ENCODE data around the gene LIF.
"Not testable (repeated sequence)": the region's sequence is repeated elsewhere in the genome, so short reads cannot be mapped to it uniquely, and the experiment has no call there.

The LIF gene

DNA sequence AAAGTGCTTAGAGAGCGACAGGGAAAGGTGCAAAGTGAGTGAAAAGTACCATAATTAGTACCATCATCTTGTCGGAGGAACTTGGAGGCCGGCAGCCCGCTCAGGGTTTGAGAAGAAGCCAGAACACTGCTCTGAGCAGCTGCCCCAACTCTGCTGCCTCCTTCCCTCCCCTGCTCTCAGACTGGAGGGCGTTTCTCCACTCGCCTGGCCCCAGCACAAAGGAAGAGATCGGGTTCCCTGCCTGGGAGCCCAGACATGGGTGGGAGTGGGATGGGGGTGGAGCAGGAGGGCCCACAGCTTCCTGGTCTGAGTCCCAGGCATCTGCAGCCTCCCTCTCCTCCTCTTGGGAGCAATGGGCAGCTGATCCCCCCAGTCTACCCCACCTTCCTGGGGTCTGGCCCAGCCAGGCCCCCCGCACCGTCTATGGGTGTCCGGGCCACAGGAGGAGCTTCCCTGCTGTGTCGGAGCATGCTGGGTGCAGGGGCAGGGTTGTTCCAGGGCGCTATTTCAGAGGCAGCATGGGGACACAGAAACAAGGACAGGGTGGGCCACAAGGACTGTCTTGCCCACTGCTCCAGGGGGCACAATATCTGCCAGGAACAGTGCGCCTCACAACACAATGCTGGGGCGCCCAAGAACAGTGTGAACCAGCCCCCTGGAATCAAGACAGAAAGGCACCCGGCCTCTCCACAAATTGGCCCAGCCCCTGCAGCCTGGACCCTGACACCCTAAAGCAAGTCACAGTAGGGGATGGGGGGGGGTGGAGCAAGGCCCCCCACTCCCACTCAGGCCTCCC lies 4.8 kb downstream of the LIF start:
- DNase-seq: no peak

DNA sequence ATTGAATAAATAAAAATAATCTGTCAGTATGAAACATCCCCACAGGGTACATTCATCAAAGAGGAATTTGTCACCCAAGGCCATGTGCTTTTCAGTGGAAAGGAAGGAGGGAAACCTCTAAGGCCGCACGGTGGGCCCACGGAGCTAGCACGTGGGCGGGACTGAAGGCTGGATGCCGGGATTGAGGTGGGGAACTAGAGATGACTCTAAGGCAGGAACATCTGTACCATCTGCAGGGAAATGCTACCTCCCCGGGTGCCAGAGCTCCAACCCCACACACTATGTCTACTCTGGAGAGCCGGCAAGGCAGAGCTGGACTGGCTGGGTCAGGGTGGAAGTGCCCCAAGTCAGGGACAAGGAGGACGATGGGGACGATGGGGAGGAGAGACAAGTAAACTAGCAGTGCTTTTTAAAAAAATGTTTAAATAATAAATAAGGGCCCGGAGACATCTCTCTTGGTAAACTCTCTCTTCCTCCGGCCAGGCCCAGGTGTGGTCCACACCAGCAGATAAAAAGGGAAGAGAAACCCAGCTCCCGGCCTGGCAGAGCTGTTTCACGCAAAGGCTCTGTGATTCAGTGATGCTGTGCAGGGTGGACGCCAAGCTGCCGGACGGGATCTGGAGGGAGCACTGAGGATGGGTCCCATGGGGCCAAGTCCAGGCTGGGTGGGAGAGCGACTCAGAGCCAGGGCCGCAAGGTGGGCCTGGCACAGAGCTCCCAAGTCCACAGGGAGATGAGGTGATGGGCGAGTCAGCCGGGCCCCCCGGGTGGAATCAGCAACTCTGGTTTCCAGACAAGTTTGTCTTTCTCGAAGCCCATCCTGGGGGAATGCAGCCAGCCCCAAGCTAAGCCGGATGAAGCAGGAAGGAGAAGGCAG lies 5.8 kb downstream of the LIF start:
- no peak for DNase-seq

DNA sequence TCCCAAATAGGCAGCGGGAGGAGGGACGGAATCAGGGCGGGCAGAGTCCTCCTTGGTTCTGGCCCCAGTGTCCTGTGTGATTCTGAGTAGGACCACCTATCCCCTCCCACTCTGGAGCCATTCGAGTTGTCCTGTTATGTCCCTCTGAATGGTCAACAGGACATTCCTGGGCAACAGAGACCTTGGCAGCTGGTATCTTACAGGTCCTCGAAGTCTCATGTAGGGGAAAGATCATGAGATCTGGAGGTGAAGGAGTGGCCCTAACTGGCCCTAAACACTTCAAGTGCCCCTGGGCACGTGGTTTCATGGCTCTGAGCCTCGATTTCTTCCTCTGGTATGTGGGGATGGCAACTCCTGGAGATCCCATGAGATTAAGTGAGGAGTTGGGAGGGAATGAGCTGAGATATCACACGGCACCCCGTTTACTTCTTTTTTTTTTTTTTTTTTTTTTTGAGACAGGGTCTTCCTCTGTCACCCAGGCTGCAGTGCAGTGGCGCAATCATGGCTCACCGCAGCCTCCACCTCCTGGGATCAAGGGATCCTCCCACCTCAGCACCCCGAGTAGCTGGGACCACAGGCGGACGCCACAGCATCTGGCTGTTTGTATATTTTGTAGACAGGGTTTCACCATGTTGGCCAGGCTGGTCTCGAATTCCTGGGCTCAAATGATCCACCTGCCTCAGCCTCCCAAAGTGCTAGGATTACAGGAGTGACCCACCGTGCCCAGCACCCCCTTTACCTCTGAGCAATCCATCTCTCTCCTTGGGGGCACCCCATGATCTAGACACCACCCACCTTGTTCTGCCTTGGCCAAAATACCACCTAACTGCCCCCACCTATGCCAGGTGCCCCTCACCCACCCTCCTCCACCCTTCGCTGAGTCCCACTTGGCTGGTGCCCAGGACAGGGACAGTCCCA lies 6.8 kb downstream of the LIF start:
- DNase-seq: no peak

DNA sequence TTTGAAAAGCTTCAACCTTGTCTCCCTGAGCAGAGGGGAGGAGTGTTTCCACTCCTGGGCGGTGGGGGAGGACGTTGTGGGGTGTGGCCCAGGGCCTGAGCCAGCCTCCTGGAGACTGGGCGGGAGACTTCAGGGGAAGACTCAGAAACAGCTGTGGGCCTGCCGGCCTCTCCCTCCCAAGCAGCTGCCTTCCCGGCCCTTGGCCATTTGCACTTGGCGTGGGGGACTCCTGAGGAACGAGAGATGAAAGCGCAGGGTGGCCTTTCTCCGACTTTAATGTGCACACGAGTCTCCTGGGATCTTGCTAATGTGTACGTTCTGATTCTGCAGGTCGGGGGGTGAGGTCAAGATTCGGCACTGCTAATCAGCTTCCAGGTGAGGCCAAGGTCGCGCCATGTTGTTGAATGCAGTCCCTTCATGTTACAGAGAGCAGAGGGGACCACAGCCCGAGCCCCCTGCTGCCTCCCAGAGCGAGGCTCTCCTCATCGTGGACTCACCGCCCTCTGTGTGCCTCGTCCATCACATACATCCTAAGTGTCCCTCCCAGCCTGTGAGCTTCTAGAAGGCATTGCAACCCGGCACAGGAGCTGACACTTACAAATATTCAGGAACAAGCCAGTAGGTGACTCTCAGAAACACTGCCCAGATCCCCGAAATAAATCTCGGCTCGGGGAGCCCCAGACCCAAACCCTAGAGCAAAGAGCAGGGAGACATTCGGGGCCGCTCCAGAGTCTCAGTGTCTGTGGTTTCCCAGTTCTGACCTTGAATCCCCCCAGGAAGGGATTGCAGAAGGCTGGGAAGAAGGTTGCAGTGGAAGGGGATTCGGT lies 7.7 kb downstream of the LIF start:
- DNase-seq: no peak

GRCh38 chr22:30238136-30238535 lies 8.4 kb downstream of the LIF start:
- DNase-seq: no peak

GRCh38 chr22:30236875-30237274 lies 9.7 kb downstream of the LIF start:
- DNase-seq: no peak

DNA sequence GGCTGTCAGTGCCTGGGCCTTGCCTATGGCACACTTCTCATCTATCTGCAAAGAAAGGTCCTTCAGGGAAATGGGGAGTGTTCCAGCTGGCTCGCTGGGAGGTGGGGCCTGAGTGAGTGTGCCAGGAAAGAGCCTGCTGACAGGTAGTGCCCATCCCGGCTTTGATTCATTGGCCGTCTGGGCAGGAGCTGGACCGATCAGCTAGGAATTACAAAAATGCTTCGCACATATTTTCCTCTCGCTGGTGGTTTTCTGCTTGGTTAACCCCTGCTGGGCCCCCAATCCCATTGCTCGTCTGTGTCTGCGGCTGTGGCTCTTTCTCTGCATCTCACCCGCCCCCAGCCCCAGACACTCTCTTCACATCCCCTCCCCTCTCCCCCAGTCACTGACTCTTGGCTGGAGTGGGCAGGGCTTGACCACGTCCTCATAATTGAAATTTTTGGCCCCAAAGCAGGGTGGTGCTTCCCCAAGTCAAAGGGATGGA lies 10.8 kb downstream of the LIF start:
- no peak for DNase-seq

GRCh38 chr22:30234786-30235470 lies 11.6 kb downstream of the LIF start:
- no peak for DNase-seq

DNA sequence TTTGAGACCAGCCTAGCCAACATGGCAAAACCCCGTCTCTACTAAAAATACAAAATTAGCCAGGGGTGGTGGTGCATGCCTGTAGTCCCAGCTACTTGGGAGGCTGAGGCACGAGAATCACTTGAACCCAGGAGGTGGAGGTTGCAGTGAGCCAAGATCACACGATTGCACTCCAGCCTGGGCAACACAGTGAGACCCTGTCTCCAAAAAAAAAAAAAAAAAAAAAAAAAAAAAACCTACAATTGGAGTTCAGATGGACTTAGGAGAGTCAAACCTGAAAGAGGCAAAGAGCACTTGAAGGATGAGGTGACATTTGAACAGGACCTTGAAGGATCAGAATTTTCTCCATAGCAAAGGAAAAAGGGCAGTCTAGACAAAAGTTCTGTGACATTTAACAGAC lies 12.2 kb downstream of the LIF start:
- DNase-seq: not testable (repeated sequence)

DNA sequence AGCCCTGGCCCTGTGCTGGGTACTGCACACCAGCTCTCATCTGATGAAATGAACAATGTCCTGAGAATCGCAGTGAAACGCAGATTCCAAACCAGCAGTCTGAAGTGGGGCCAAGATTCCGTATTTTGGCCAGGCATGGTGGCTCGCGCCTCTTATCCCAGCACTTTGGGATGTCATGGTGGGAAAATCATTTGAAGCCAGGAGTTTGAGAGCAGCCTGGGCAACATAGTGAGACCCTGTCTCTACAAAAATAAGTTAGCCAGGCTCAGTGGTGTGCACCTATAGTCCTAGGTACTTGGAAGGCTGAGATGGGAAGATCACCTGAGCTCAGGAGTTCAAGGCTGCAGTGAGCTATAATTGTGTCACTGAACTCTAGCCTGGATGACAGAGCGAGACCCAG lies 13.0 kb downstream of the LIF start:
- no peak for DNase-seq

DNA sequence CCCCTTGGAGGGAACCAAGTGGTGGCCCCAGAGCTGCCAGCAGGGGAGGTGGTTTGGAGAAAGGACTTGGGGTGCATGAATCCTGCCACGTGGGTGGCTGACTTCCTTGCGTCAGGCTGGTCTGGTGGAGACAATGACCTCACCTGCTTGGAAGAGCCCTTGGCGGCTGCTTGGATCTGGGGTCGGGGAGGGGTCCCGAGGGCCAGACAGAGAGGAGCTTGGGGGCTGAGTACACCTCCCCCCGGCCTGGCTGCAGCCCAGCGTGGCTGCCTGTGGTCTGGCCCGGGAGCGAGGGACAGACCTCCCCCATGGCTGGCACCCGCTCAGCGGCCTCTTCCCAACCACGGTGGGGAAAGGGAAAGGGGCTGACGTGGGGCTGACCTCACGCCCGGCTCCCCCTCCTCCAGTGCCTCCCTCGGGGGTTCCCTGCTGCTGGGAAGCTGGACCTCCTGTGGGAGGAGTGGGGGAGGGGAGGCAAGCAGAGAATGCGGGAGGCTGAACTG lies 13.8 kb downstream of the LIF start:
- DNase-seq: no peak

DNA sequence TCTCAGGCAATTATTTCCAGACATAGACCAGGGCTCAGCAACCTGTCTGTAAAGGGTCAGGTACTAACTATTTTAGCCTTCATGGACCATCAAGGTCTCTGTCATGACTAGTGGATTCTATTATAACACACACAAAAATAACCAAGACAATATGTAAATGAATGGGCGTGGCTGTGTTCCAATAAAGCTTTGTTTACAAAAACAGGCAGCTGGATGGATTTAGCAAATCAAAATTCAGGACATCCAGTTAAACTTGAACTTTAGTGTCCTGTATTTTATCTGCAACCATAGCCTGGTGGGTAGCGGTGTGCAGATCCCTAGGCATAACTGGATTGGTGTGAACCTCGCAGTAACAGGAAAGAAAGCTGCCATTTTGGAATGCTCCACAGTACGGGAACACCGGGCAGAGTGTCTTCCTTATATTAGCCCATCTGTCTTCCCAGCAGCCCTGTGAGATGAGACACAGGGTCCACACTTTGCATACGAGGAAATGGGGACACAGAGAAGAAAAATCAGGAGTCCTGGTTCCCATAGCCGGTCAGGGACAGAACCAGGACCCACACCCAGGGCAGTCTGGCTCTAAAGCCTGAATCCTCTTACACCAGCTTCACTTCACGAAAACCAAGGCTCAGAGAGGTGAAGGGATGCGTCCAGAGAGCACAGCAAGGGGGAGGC lies 15.6 kb downstream of the LIF start:
- no peak for DNase-seq

- DNase-seq: no peak
Observed at GRCh38 chr22:30230330-30230729, 16.2 kb downstream of the LIF start.

DNA sequence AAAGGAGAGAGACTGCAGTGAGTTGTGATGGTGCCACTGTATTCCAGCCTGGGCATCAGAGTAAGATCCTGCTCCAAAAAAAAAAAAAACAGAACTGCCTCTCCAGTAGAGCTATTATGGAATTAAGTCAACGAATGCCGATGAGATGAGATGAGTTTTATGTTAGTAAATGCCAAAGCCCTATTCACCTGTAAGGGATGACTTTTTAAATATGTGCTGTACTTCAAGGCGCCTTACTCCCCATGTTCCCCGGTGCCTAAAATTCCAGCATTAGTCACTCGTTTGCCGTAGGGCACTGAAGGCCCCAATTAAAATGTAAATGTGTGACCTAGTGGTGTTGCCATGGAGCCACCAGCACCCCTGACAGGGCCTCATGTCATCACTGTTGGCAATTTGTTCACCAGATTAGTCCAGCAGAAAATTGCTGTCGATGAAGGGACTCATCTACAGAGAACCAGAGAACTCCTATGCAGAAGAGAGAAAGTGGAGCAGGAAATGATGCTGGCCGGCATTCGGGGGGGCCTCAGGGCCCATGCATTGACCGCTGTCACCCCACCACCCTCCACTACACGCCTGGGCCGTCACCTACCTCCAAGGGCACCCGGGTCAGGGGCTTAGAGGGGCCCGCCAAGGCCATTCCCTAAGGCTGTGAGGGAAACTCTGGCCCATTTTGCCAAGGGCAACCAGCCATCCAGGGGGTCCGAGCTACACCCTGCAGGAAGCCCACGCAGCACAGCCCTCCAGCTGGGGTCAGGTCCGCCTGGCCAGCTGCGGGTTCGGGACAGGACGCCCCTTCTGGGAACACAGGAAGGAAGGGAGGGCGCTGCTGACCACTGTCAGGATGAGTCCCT lies 17.8 kb downstream of the LIF start:
- no peak for DNase-seq

- DNase-seq: no peak
Observed at GRCh38 chr22:30227438-30228228, 18.9 kb downstream of the LIF start.

DNA sequence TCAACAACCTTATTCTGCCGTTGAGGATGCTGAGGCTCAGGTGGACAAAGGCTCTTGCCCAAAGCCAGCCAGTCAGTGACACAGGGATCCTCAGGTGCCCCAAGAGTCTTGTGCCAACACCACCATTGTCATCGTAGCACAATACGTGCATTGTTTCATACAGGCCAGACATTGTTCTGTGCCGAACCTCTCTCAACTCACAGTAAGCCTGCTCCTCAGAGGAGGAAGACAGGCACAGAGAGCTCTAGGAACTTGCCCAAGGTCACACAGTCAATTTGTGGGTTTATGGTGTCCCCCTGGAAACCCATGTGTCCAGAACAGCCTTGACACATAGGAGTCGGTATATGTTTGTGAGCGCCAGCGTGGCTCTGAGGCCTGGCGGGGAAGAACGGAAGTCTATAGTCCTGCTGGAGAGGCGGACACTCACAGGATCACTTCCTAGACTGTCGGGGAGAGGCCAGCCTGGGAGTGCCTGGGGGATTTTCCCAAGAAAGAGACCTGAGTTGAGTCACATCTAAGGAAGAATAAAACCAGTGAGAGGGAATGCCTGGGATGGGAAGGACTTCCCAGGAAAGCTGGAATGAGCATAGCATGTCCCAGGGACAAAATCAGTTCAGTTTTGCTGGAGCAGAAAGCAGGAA lies 20.2 kb downstream of the LIF start:
- no peak for DNase-seq

GRCh38 chr22:30225220-30225927 lies 21.2 kb downstream of the LIF start:
- no peak for DNase-seq
